CD4-positive, alpha-beta T cell treated with Interleukin-17A for 1 hour (primary cell): ENCODE results near the gene POLG2.
"Not testable (repeated sequence)": the region's sequence is repeated elsewhere in the genome, so short reads cannot be mapped to it uniquely, and the experiment has no call there.

Experiments used
- DNase-seq: peaks from one replicate; pipeline ENCODE4 v3.0.0-alpha.2; 2020

The POLG2 gene

GRCh38 chr17:64505340-64506200, 8.7 kb upstream of the POLG2 start:
- DNase-seq = peak; percentile 92

- no peak for DNase-seq
These were observed 8.0 kb upstream of the POLG2 start for GRCh38 chr17:64504769-64505339.

- DNase-seq = peak; percentile 14
These were observed 7.2 kb upstream of the POLG2 start for GRCh38 chr17:64503821-64504768.

GRCh38 chr17:64503341-64503740, 6.5 kb upstream of the POLG2 start:
- peak; percentile 17 for DNase-seq

GRCh38 chr17:64502809-64503208, 6.0 kb upstream of the POLG2 start:
- no peak for DNase-seq

GRCh38 chr17:64502021-64502420, 5.2 kb upstream of the POLG2 start:
- peak; percentile 17 for DNase-seq

- peak; percentile 24 for DNase-seq
These were observed 4.3 kb upstream of the POLG2 start for GRCh38 chr17:64500862-64501765.

- DNase-seq = peak; percentile 20
These were observed 3.6 kb upstream of the POLG2 start for GRCh38 chr17:64500487-64500859.

GRCh38 chr17:64499805-64500486, 3.1 kb upstream of the POLG2 start:
- peak; percentile 39 for DNase-seq

GRCh38 chr17:64498308-64499203, 1.7 kb upstream of the POLG2 start:
- peak; percentile 37 for DNase-seq

- no peak for DNase-seq
These were observed 746 bp upstream of the POLG2 start for GRCh38 chr17:64497565-64498035.

- DNase-seq = peak; percentile 30
These were observed 487 bp downstream of the POLG2 start for GRCh38 chr17:64496348-64496785.

- DNase-seq = not testable (repeated sequence)
These were observed 1.6 kb downstream of the POLG2 start for GRCh38 chr17:64495300-64495699.

GRCh38 chr17:64494121-64494520, 2.7 kb downstream of the POLG2 start:
- DNase-seq = no peak

- peak; percentile 80 for DNase-seq
These were observed 4.3 kb downstream of the POLG2 start for GRCh38 chr17:64492481-64493109.

GRCh38 chr17:64491994-64492393, 4.9 kb downstream of the POLG2 start:
- DNase-seq = no peak

GRCh38 chr17:64491034-64491860, 5.6 kb downstream of the POLG2 start:
- DNase-seq = peak; percentile 71

GRCh38 chr17:64488301-64488700, 8.6 kb downstream of the POLG2 start:
- no peak for DNase-seq

- no peak for DNase-seq
These were observed 12.5 kb downstream of the POLG2 start for GRCh38 chr17:64484380-64484779.
